GM19452 (cell line): ENCODE data around the gene PITPNC1.
"Not testable (repeated sequence)": the region's sequence is repeated elsewhere in the genome, so short reads cannot be mapped to it uniquely, and the experiment has no call there.

Source experiments
- ATAC-seq: cut with Tn5 transposase; IDR thresholded peaks from one replicate; pipeline ENCODE4 v1.9.1; 2021; ENCODE audit not compliant: unreplicated experiment

The PITPNC1 gene

DNA sequence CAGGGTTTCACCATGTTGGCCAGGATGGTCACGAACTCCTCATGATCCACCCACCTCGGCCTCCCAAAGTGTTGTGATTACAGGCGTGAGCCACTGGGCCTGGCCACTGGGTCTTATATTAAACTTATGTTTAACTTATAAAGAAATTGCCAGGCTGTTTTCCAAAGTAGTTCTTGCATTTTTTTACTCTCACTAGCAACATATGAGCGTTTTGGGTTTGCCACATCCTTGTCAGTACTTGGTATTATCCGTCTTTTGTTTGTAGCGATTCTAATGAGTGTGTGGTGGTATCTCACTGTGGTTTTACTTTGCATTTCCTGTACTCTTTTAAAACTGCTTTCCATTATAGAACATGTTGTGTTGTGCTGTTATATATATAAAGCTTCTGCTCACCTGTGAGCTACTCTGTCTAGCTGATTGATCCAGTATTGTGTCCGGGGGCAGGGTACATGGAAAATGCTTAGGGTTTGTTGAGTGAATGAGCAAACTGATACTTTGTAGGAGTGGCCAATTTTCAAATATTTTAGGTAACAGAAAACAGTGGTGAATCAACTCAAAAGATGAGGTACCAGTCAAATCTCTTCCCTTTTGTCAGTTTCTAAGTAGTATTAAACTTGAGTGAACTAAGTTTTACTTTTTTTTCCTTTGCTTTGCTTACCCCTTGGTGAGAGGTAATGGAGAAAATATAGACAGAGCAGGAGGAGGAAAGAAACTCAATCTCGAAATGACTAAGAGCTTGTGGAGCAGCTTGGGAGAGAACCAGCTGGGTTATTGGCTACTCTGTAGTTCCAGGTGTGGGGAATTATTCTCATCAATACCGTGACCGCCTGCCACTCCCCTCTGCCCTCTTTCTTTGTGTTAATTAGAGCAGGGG is 75.8 kb downstream of the PITPNC1 start:
- ATAC-seq: no peak

GRCh38 chr17:67456103-67456502 is 79.0 kb downstream of the PITPNC1 start:
- ATAC-seq: no peak

- ATAC-seq: no peak
Observed at GRCh38 chr17:67456889-67457288, 79.8 kb downstream of the PITPNC1 start.

DNA sequence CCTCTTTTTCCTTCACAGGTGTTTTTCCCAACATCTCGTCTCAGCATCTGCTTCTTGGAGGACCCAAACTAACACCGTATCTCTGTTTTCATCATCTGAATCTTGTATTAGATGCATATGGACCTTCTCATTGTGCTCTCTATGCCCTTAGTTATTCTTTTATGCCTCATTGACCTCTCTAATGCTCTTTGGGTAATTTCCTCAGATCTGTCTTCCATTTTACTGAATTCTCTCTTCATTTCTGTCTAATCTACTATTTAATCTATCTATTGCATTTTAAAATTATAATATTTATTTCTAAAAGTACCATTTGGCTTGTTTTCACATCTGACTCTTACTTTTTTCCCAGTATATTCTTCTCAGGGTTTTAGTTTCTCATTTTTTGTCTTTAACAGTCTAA is 81.1 kb downstream of the PITPNC1 start:
- no peak for ATAC-seq

DNA sequence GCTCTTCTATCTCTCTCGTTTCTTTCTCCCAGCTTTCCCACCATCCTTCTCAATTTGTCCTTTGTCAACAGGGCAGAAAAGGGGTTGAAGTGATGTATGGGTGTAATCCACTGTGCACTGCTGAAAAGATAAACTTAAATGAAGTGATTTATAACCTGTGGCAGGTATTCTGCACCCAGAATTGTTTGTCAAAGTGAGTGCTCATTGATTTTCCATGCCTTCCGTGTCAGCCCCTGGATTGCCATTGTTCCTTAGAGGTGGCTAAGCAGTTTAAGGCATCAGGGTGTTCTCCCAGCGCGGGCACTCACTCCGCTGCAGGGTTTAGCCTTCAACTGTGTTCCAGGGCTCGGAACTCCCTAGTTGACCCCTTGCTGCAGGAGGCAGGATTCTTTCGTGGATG is 82.9 kb downstream of the PITPNC1 start:
- no peak for ATAC-seq

DNA sequence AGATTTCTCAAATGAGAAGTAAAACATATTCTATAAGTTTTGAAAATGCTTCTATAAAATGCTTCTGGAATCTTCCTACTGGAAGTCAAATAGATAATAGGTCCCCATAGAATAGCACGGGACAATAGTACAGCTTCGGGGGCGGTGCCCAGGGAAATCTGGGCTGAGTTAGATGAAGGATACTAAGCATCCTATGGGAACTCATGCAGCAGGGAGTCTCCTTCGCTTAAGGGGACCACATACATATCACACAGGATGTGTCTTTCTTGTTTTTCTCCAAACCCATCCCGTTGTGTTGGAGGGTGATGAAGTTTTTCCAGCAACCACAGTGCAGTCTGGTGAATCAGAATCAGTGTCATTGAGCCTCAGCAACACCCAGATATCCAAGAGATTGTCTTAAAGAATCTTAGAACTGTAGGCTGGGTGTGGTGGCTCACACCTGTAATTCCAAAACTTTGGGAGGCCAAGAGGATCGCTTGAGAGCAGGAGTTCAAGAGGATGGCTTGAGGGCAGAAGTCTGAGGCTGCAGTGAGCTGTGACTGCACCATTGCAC is 84.2 kb downstream of the PITPNC1 start:
- no peak for ATAC-seq

DNA sequence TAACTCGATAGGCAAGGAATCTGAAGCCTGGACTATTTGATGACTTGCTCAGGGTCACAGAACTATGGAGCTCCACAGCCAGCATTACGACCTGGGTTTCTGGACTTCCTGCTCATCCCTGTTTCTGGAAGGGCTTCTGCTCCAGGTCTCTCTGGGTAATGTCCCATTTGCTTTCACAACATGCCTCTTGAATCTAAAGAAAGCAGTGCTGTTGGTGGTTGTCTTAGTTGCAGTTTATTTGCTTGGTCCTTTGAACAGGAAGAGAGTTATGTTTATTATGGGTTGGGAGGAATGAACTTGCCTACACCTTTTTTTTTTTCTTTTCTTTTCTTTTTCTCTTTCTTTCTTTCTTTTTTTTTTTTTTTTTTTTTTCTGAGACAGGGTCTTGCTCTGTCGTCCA is 84.8 kb downstream of the PITPNC1 start:
- no peak for ATAC-seq

DNA sequence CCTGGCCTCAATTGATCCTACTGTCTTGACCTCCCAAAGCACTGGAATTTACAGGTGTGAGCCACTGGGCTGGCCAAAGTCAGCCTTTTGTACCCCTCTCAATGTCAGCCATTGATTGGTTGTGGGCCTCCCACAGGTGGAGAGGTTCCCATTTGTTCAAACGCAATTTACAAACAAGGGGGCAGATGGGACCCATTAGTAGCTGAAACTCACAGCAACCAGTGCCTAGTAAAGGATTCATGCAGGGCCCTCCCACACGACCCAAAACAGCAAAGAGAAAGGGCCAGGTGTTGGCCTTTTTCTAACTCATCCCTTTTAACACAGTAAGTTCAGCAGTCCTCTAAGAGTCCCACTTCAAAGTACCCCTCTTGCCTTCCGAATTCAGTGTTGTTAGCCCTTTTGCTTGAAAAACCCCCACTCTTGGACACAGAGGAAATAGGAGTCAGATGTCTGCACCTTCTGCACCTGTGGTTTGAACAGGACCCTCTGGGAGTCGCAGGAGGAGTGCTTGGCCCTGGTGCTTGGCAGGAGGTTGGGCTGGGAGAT is 89.2 kb downstream of the PITPNC1 start:
- ATAC-seq: no peak

DNA sequence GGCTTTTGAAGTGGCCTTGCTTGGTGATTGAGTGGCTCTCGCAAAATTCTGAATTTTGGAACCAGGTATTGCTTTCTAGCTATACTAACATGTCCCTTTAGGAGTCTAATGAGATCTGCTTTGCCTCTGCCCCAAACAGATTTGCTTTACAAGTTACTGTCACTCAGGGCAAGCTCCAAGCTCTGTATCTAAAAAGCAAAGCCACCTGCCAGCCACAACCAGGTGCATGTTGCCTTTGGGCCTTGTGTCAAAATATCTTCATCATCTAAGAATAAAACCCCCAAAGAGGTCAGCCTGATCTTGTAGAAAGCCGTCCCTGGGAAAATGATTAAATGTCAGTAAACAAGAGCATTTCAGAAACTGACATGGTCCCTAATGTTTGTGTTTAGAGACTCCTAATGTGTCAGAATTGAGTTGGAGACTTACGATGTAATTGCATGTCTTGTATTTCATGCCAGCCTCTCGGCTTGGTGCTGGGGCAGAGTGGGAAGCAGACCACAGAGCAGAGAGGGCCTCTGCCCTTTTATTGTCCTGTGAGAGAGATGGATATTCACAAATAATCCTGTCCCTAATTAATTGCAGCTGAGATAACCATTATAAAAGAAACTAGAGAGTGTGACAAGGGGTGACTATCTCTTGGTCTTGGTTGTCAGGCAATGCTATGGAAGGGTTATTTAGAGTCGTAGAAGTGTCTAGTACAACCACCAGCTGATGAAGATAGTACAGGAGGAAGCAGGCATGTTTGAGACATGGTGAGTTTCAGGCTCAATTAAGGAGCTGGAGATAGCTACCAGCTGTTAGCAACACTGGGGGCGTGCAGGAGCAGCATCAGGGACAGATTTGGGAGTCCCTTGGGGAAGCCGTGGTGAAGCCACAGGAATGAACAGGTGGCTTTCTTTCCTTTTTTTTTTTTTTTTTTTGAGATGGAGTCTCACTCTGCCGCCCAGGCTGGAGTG is 90.7 kb downstream of the PITPNC1 start:
- ATAC-seq: no peak

DNA sequence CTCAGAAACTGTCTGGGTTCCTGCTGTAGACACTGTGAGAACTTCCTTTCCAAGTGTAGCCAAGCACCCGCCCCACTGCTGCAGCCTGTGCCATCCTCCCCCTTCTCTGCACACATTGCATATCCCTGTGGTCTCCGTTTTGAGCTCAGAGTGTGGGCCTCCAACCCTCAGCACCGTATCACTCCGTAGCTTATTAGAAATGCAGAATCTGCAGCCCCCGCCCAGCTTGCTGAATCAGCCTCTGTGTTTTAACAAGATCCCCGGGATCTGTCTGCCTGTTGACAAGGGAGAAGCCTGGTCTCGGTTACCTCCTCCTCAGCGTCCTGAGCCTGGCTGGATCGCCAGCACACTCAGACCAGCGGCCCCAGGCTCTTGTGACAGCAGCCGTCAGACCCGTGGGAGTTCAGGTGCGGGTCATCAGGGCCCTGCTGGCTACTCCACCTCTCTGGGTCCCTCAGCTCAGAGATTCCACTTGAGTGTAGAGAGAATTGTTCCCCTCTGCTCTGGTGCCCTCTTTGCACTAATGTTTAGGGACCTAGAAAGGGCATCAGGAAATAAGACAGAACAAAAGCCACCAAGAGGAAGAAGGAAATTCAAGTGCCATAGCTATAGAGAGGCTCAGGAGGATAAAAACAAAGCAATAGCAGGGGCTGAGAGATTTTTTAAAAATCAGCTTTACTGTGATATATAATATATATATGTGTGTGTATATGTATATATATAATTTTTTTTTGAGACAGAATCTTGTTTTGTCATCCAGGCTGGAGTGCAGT is 92.3 kb downstream of the PITPNC1 start:
- no peak for ATAC-seq

DNA sequence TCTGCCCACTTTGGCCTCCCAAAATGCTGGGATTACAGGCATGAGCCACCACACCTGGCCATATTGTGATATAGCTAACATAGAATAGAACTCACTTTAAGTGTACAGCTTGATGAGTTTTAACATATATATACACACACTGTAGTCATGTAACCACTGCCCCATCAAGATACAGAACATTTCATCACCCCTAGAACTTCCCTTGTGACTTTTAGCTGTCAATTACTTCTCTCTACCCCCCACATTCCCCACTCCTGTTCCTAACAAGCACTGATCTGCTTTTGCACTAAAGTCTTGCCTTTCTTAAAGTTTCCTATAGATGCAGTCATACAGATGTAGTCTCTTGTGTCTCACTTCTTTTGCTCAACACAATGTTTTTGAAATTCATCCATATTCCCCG is 93.1 kb downstream of the PITPNC1 start:
- ATAC-seq: no peak

DNA sequence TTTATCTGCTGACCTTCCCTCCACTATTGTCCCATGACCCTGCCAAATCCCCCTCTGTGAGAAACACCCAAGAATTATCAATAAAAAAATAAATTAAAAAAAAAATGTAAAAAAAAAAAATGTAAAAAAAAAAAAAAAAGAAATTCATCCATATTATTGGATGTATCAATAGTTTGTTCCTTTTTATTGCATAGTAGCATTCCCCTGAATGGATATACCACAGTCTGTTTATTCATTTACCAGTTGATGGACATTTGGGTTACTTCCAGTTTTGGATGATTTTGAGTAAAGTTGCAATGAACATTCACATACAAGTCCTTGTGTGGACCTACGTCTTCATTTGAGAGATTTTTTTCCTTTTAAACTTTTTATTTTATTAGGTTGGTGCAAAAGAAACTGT is 94.0 kb downstream of the PITPNC1 start:
- no peak for ATAC-seq

DNA sequence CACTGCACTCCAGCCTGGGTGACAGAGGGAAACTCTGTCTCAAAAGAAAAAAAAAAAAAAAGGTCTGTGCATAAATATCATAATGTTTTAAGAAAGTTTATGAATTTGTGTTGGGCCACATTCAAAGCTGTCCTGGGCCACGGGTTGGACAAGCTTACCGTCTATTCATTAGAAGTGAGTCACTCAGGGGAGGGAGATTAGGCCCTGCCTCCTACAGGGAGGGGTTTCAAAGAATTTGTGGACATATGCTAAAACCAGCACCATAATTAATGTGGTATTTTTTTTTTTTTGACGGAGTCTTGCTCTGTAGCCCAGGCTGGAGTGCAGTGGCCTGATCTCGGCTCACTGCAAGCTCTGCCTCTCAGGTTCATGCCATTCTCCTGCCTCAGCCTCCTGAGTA is 95.5 kb downstream of the PITPNC1 start:
- ATAC-seq: not testable (repeated sequence)

DNA sequence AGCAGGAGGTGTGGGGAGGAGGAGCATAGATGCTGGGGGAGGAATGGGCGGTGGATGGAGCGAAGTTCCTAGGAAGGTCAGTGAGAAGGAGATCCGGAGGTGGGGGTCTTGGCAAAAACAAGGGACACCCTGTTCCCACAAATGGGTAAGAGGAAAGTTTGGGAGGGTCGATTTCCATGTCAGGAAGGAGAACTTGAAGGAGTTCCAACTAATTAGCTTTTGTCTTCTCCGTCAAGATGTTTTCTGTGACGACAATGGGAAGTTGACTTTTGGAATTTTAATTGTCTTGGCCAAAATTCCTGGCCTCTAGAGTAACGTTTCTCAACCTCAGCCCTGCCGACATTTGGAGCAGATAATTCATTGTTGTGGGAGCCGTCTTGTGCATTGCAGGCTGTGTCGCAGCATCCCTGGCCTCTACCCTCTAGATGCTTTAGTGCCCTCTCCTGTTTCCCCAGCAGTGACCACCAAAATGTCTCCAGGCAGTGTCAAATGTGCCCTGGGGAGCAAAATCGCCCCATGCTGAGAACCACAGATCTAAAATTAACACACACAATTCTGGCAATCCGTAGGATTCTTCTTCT is 97.1 kb downstream of the PITPNC1 start:
- no peak for ATAC-seq

- no peak for ATAC-seq
Observed at GRCh38 chr17:67475161-67475937, 98.3 kb downstream of the PITPNC1 start.

DNA sequence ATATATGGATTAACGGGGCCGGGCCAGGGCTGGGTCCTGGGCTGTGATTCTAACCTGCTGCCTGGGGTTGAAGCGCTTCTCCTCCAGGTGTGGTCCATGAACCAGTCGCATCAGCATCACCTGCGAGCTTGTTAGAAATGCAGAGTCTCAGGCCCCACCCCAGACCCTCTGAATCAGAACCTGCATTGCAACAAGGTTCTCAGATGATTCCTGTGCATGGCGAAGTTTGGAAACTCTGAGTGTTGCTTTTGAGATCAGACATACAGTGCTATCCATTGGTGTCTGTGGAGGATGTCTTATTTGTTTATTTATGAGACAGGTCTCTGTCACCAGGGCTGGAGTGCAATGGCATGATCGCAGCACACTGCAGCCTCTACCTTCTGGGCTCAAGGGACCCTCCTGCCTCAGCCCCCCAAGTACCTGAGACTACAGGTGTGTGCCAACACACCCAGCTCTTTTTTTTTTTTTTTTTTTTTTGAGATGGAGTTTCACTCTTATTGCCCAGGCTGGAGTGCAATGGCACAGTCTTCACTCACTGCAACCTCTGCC is 99.8 kb downstream of the PITPNC1 start:
- no peak for ATAC-seq

GRCh38 chr17:67477687-67478086 is 100.6 kb downstream of the PITPNC1 start:
- no peak for ATAC-seq

GRCh38 chr17:67478401-67479041 is 101.4 kb downstream of the PITPNC1 start:
- no peak for ATAC-seq

DNA sequence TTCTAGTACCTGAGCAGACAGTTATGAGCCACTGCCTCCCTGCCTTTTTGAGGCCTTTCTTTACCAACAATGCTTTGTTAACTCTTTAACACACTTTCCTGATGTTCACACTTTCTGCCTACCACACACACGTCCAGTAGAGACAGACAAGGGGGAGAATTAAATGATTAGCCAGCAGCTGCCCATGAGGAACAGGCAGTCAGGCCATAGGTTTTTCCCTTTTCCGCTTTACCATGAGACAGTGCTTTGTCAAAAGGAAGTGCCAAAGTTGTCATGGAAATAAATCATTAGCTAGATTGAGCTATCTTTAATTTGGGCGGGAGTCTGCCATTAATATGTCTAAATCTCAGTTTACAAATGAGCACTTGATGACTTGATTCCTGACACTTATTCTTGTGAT is 102.1 kb downstream of the PITPNC1 start:
- no peak for ATAC-seq
